Activated T-cell treated with anti-CD3 and anti-CD28 coated beads, Interleukin-2, amount 50 U/mL, for 1 hour (primary cell): ENCODE measurements around the gene NRGN.

Experiments
- DNase-seq: peaks from one replicate; pipeline ENCODE4 v3.0.0-alpha.2; 2020

The NRGN gene

GRCh38 chr11:124739479-124740276, at the start of gene NRGN:
Gene NRGN, plus strand, starts transcription at chr11:124739942. Its CDS starts 143 bp downstream, at chr11:124740085.
- peak; percentile 85 for DNase-seq

GRCh38 chr11:124693142-124693541, 46.6 kb upstream of the NRGN start:
- no peak for DNase-seq

GRCh38 chr11:124699547-124699946, 40.2 kb upstream of the NRGN start:
- no peak for DNase-seq

- no peak for DNase-seq
Measured at GRCh38 chr11:124700028-124700427, 39.7 kb upstream of the NRGN start.

GRCh38 chr11:124707829-124708228, 31.9 kb upstream of the NRGN start:
- DNase-seq = no peak

- no peak for DNase-seq
Measured at GRCh38 chr11:124712392-124712791, 27.4 kb upstream of the NRGN start.

- DNase-seq = no peak
Measured at GRCh38 chr11:124716591-124716990, 23.2 kb upstream of the NRGN start.

GRCh38 chr11:124717421-124717785, 22.3 kb upstream of the NRGN start:
- no peak for DNase-seq

- DNase-seq = peak; percentile 29
Measured at GRCh38 chr11:124717786-124718651, 21.7 kb upstream of the NRGN start.

- DNase-seq = no peak
Measured at GRCh38 chr11:124718801-124719200, 20.9 kb upstream of the NRGN start.

GRCh38 chr11:124719534-124719933, 20.2 kb upstream of the NRGN start:
- DNase-seq = no peak

- no peak for DNase-seq
Measured at GRCh38 chr11:124722176-124722575, 17.6 kb upstream of the NRGN start.

- no peak for DNase-seq
Measured at GRCh38 chr11:124724979-124725718, 14.6 kb upstream of the NRGN start.

- DNase-seq = no peak
Measured at GRCh38 chr11:124725719-124726105, 14.0 kb upstream of the NRGN start.

- no peak for DNase-seq
Measured at GRCh38 chr11:124727474-124727873, 12.3 kb upstream of the NRGN start.

- DNase-seq = no peak
Measured at GRCh38 chr11:124728134-124728533, 11.6 kb upstream of the NRGN start.

GRCh38 chr11:124729571-124729970, 10.2 kb upstream of the NRGN start:
- DNase-seq = no peak

GRCh38 chr11:124732230-124732629, 7.5 kb upstream of the NRGN start:
- no peak for DNase-seq

- no peak for DNase-seq
Measured at GRCh38 chr11:124736736-124737135, 3.0 kb upstream of the NRGN start.

- DNase-seq = no peak
Measured at GRCh38 chr11:124737638-124738305, 2.0 kb upstream of the NRGN start.

- no peak for DNase-seq
Measured at GRCh38 chr11:124738713-124739478, 846 bp upstream of the NRGN start.

GRCh38 chr11:124740277-124740882, 638 bp downstream of the NRGN start:
- peak; percentile 66 for DNase-seq
